Stimulated activated CD8-positive, alpha-beta memory T cell treated with anti-CD3 and anti-CD28 coated beads, Interleukin-4, amount 100 ng/mL, for 24 hours (primary cell): Measurements from ENCODE around the gene GRM1.

Experiments
- DNase-seq: peaks from one replicate; pipeline ENCODE4 v3.0.0-alpha.2; 2020; ENCODE audit warnings: low read depth

Gene GRM1

GRCh38 chr6:146470091-146470770, 441.4 kb downstream of the GRM1 start:
- DNase-seq: no peak

DNA sequence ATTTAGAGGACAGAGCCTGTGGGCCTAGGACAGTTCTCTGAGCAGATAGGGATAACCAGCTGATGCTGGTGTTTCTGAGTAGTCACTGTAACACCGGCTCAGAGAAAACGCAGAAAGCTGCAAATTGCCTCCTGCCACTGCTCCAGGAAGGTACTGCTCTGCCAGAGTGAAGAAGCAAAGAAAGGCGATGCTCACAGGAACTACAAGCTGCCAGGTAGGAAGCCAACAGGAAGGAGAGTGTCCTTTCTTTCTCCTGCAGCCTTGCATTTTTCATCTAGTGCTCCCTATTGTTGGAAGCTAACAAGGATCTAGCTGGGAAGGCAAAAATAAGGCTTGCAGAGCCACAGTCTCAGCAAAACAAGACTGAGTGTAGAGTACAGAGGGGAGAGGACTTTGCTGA, 444.1 kb downstream of the GRM1 start:
- no peak for DNase-seq

GRCh38 chr6:146481527-146481926, 452.7 kb downstream of the GRM1 start:
- no peak for DNase-seq

GRCh38 chr6:146484411-146484810, 455.5 kb downstream of the GRM1 start:
- DNase-seq: no peak
